Subcutaneous abdominal adipose tissue (tissue), 5 donors: ENCODE measurements around the gene KRT75.

ENCODE experiments used
- H3K27ac ChIP-seq: one replicate; pipeline ENCODE4 v1.7.0; 2013; ENCODE audit warnings: low read depth, mild to moderate bottlenecking, inconsistent platforms, low read length, moderate library complexity
- H3K27me3 ChIP-seq, 5 donors: one replicate each; pipeline ENCODE4 v1.7.0; 2013; ENCODE audit warnings: low read length in 5 of 5, inconsistent platforms in 1 of 5; ENCODE audit not compliant: control insufficient read depth in 5 of 5, insufficient read depth in 4 of 5
- H3K36me3 ChIP-seq, 5 donors: one replicate each; pipeline ENCODE4 v1.7.0; 2013; ENCODE audit warnings: low read length in 5 of 5; ENCODE audit not compliant: control insufficient read depth in 5 of 5, insufficient read depth in 5 of 5
- H3K4me1 ChIP-seq, 5 donors: one replicate each; pipeline ENCODE4 v1.7.0; 2013; ENCODE audit warnings: low read length in 5 of 5, mild to moderate bottlenecking in 3 of 5, moderate library complexity in 1 of 5; ENCODE audit not compliant: control insufficient read depth in 5 of 5, insufficient read depth in 5 of 5
- H3K4me3 ChIP-seq, 5 donors: one replicate each; pipeline ENCODE4 v1.7.0; 2013; ENCODE audit warnings: low read length in 5 of 5, low read depth in 1 of 5
- H3K9ac ChIP-seq, 5 donors: one replicate each; pipeline ENCODE4 v1.7.0; 2013; ENCODE audit warnings: low read length in 5 of 5, mild to moderate bottlenecking in 4 of 5, moderate library complexity in 3 of 5
- H3K9me3 ChIP-seq, 5 donors: one replicate each; pipeline ENCODE4 v1.7.0; 2013; ENCODE audit warnings: low read length in 5 of 5; ENCODE audit not compliant: control insufficient read depth in 5 of 5
- donor health status: healthy.
- donor health status: healthy.
- donor health status: healthy.
- donor health status: healthy.
- donor health status: healthy.

The KRT75 gene

DNA sequence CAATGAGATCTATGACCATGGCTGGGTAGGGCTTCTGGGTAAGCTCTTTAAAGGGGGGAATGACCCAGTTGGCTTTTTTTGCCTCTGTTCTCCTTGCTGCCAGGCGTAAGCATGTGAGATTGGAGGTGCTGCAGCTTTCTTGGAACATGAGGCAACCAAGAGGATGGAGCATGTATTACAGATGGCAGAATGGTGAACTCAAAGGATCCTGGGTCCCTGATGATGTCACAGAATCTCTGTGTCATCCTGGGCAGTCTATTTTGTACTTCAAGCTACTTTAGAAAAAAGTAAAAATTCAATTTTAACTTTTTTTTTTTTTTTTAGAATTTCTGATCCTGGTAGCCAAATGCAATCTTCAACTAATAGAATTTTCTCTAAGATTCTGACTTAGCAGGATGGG lies 36.0 kb downstream of the KRT75 start:
- Histone ChIP-seq H3K27me3 (peaks cover 0 to 21% (median 4%) of the 10 kb centered on the region in 5 donors), H3K27ac (no peak overlapping the region), H3K36me3 (no peaks in the 10 kb centered on the region), H3K4me3 (no peak overlapping the region), H3K9ac (no peak overlapping the region), H3K4me1 (peaks cover 0 to 8% (median 0%) of the 10 kb centered on the region in 5 donors), H3K9me3 (no peaks in the 10 kb centered on the region)

DNA sequence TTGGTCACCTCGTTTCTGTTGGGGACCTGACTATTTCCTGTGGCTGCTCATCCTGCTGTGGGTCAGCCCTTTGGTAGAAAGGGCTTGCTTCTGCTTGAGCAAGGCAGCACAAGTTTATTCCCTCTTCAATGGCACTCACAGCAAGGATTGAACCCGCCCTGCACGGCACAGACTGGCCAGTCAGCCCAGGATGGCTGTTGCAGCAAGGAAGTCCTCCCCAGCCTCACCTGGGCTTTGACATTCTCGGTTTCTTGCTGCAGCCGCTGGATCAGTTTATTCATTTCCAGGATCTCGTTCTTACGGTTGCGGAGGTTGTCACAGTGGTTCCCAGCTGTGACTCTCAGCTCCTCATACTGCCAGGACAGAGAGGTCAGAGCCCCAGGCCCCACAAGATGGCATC lies 37.5 kb downstream of the KRT75 start:
- Histone ChIP-seq H3K4me1 (peaks cover 0 to 10% (median under 1%) of the 10 kb centered on the region in 5 donors), H3K27ac (no peak overlapping the region), H3K9me3 (no peaks in the 10 kb centered on the region), H3K9ac (no peak overlapping the region), H3K36me3 (no peaks in the 10 kb centered on the region), H3K4me3 (no peak overlapping the region), H3K27me3 (peaks cover 0 to 21% (median 4%) of the 10 kb centered on the region in 5 donors)

DNA sequence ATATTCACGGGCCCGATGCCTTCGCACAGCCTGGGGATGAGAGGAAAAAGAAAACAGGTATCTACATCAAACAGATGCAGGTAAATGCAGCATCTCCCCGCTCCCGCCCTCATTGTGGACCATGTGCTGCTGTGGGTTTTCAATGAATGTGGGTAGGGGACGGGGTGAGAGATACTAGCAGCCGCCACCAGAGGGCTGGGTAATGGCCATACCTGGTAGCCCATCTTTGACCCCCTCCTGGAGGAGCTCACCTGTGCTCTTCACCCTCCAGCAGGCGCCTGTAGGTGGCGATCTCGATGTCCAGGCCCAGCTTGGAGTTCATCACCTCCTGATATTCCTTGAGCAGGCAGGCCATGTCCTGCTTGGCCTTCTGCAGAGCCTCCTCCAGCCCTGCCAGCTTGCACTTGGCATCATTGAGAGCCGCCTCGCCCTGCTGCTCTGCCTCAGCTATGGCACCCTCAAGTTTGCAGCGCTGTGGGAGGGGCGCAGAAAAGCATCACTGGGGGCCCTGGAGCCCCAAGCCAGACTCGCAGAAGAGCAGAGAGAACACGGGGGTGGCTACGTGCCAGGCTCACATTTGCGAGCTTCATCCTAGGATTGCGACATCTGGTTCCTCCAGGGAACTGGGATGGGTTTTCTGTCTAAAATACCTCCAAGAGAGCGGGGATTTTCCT lies 38.3 kb downstream of the KRT75 start:
- H3K4me1 ChIP-seq: peaks cover 0 to 16% (median 8%) of the 10 kb centered on the region in 5 donors
- H3K9me3 ChIP-seq: no peaks in the 10 kb centered on the region

DNA sequence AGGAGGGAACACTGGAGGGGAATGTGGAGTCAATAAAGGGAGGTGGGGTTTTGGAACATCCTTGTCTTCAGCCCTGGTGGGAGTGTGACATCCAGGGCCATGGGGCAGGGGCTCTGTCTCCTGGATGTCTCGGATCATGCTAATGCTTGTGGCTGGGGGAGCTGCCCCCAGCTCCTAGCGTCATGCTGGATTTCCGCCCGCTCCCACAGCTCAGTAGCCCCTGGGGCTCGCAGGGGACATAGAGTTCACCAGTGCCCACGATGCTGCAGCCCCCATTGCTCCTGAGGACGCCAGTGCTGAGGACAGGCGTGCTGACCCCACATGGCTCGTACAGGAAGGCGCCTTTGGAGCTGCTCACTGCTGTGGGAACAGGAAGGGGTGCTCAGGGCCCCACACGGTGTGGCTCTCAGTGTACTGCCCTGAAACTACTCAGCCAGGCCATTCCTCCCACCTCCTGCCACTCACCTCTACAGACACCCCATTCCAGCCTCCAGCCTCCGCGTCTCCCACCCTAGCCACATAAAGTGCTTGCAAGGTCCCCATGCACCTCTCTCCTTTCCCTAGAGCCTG lies 39.2 kb downstream of the KRT75 start:
- H3K4me1 ChIP-seq: peaks cover 0 to 16% (median 8%) of the 10 kb centered on the region in 5 donors
- H3K9ac ChIP-seq: no peak overlapping the region
- no peaks in the 10 kb centered on the region for H3K9me3 ChIP-seq
- no peak overlapping the region for H3K27ac ChIP-seq
- no peaks in the 10 kb centered on the region for H3K36me3 ChIP-seq
- H3K4me3 ChIP-seq: no peak overlapping the region
- H3K27me3 ChIP-seq: peaks cover 0 to 17% (median 2%) of the 10 kb centered on the region in 5 donors

More for the DNA sequence above, 38.3 kb downstream of the KRT75 start:
- Histone ChIP-seq H3K36me3 (no peaks in the 10 kb centered on the region), H3K9ac (no peak overlapping the region), H3K27ac (no peak overlapping the region), H3K27me3 (peaks cover 0 to 18% (median 4%) of the 10 kb centered on the region in 5 donors), H3K4me3 (no peak overlapping the region)

DNA sequence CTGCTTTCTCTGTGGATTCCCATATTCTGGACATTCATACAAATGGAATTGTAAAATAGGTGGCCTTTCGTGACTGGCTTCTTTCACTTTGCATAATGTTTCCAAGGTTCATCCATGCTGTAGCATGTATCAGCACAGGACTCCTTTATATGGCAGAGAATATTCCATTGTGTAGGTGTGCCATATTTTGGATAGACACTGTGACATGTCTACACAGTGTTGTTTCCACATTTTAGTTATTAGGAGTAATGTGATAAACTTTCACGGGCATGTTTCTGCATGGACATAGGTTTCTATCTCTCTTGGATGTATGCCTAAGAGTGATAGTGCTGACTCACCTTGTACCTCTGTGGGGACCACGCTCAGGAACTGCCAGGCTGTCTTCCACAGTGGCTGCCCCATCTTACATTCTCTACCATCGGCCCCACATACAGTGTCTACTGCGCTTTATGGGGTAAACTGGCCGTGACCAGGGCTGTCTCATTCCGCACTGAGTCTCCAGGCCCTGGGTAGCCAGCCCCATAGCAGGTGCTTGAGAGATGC lies 41.6 kb downstream of the KRT75 start:
- Histone ChIP-seq H3K27me3 (peaks cover 0 to 9% (median 3%) of the 10 kb centered on the region in 5 donors), H3K9me3 (no peaks in the 10 kb centered on the region), H3K9ac (no peak overlapping the region), H3K27ac (no peak overlapping the region), H3K4me1 (peaks cover 0 to 16% (median 8%) of the 10 kb centered on the region in 5 donors), H3K4me3 (no peak overlapping the region), H3K36me3 (no peaks in the 10 kb centered on the region)

DNA sequence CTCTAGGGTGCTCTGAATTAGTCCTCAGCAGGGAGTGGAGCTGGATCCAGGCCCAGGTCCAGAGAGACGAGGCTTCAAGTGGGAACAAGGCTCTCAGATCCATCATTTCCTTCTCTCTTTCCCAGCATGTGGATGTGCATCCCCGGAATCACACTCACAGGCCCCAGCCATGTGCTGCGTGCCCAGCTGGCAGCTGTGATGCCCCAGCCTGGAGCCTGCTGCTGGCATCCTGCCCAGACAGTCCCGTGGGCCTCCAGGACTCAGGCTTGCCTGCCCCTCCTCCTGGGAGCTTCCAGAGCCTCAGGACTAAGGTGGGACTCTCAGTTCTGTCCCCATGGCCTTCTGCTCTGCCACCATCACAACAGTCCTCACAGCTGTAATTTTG lies 42.6 kb downstream of the KRT75 start:
- no peak overlapping the region for H3K9ac ChIP-seq
- H3K9me3 ChIP-seq: no peaks in the 10 kb centered on the region
- no peaks in the 10 kb centered on the region for H3K36me3 ChIP-seq
- H3K27ac ChIP-seq: no peak overlapping the region
- no peak overlapping the region for H3K4me3 ChIP-seq
- peaks cover 0 to 9% (median 3%) of the 10 kb centered on the region in 5 donors for H3K27me3 ChIP-seq
- peaks cover 0 to 16% (median 8%) of the 10 kb centered on the region in 5 donors for H3K4me1 ChIP-seq

DNA sequence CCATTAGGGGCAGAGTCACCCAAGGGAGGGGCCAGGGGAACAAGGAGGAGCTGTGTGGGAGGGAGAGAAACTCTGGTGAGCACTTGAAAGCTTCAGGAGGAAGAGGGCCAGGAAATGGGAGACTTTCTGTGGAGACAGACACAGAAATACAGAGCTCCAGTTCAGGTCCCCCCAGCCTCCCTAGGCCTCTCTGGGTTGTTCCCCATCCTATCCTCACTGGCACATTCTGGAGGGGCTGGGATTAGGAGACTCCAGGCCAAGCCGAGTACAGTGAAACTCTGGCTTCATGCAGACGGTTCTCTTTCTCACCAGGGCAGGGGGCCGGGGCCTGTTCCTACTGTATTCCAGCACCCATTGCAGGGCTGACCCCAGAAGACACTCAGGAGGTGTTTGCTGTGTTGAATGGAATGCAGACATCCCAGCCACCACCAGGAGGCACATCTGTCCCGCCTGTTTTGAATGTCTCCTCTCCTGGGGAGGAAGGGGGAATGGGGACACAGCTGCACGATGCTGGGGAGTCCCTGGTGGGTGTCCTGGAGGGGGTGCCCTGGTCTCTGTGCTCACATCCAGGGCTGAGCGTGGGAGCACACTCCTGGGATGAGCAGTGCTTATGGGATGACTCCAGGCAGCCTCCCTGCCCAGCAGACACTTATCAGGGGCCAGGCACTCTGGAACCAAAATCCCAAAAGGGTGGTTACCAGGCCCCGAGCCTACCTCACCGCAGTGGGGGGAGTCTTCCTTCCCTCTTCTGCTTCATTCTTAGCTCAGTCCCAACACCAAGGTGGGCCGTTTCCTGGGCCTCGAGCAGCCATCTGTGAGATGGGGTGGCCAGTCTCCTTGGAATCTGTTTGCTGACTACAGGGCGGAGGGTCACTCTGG lies 43.2 kb downstream of the KRT75 start:
- H3K9me3 ChIP-seq: no peaks in the 10 kb centered on the region
- H3K4me3 ChIP-seq: no peak overlapping the region
- H3K9ac ChIP-seq: no peak overlapping the region
- H3K27me3 ChIP-seq: peaks cover 0 to 9% (median 0%) of the 10 kb centered on the region in 5 donors
- no peak overlapping the region for H3K27ac ChIP-seq
- no peaks in the 10 kb centered on the region for H3K36me3 ChIP-seq
- H3K4me1 ChIP-seq: peaks cover 0 to 11% (median 8%) of the 10 kb centered on the region in 5 donors

DNA sequence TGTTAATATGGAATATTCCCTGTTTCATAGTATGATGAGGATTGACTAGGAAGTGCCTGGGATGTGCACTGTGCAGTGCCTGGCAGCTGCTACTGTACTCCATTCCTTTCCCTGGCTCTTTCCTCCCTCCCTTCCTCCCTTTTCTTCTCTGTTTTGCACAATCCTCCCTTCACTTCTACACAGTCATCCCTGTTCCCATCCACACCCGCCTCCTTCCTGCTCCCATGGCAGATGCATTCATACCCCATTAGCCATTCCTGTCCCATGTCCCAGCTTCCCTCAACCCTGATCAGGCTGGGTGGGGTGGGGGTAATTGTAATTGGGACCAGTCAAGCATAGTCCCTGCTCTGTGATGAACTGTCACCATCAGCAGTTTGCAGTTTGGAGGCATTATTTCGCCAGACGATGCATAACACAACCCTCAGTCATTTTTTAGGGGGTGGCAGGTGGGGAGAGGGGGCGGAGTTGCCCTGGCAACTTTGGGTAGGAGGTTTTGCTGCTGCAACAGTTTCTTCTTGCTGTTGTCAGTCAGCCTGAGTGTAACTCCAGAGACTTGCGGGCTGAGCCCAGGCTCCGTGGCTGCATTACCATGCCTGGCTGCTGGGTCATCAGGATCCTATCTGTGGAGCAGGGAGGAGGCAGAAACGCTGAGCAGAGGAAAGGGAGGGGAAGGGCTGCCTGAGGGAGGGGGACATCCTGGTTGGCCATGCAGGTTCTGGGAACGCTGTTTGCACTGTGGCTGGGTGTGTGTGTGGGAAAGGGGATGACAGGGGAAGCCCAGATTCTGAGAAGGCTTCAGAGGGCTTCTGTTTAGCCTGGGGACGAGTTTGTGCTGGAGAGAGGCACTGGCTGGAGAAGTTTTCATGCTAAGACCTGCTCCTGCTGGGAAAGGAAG lies 44.6 kb downstream of the KRT75 start:
- Histone ChIP-seq H3K27ac (no peak overlapping the region), H3K36me3 (no peaks in the 10 kb centered on the region), H3K9ac (no peak overlapping the region), H3K4me1 (peaks cover 0 to 9% (median 8%) of the 10 kb centered on the region in 5 donors), H3K9me3 (no peaks in the 10 kb centered on the region), H3K27me3 (peaks cover 0 to 9% (median 0%) of the 10 kb centered on the region in 5 donors), H3K4me3 (no peak overlapping the region)

DNA sequence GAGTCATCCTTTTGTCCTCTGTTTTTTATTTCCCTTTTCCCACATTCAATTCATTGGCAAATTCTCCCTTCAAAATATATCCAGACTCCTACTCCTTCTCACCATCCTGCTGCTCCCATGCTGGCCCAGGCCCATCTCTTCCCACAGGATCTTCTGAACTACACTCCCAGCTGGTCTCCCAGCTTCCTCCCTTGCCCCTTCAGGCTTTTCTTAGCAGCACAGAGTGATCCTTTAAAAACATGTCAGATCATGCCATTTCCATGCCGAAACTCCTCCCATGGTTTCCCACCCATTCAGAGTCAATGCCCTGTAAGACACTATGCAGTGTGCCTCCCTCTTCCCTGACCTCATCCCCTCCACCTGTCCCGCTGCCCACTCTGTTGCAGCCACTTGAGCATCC lies 46.3 kb downstream of the KRT75 start:
- no peak overlapping the region for H3K9ac ChIP-seq
- no peaks in the 10 kb centered on the region for H3K9me3 ChIP-seq
- H3K36me3 ChIP-seq: no peaks in the 10 kb centered on the region
- H3K4me3 ChIP-seq: no peak overlapping the region
- H3K4me1 ChIP-seq: peaks cover 0 to 9% (median 8%) of the 10 kb centered on the region in 5 donors
- H3K27ac ChIP-seq: no peak overlapping the region
- H3K27me3 ChIP-seq: peaks cover 0 to 9% (median 0%) of the 10 kb centered on the region in 5 donors
